ENCODE measurements around the gene ABTB1.

DNA sequence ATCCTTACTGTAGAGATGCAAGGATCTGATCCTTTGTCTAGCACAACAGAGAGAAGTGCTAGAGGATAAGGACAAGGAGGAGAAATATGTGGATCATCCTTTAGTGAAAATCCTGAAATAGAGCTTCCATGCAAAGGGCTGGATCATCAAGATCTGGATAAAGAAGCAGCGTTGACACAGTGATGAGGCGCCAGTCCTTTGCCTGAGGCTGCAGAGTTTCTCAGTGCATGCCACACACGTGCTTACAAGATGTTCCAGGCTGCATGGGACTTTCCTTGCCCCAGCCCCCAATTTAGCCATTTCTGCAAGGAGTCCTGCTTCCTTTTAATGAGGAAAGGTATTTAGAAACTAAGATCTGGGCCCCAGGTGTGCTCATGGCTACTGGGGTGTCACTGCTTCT lies 7.2 kb upstream of the ABTB1 start:
- TF ChIP-seq EZH2 (IDR thresholded peaks at IDR 0.05) (no peak), POLR2AphosphoS5 (IDR thresholded peaks at IDR 0.05; ENCODE audit: borderline replicate concordance, low read depth, low read length) (no peak), FOXP2 (optimal IDR thresholded peaks at IDR 0.05; ENCODE audit: control extremely low read depth, extremely low read length, insufficient read depth) (no peak)

Data from SK-N-MC (cell line).